HG02973 (cell line): Measurements from ENCODE around the gene RGS2.

ENCODE experiments used
- ATAC-seq: cut with Tn5 transposase; IDR thresholded peaks from one replicate; pipeline ENCODE4 v1.9.1; 2021; ENCODE audit warnings: moderate library complexity; ENCODE audit not compliant: unreplicated experiment

The RGS2 gene

DNA sequence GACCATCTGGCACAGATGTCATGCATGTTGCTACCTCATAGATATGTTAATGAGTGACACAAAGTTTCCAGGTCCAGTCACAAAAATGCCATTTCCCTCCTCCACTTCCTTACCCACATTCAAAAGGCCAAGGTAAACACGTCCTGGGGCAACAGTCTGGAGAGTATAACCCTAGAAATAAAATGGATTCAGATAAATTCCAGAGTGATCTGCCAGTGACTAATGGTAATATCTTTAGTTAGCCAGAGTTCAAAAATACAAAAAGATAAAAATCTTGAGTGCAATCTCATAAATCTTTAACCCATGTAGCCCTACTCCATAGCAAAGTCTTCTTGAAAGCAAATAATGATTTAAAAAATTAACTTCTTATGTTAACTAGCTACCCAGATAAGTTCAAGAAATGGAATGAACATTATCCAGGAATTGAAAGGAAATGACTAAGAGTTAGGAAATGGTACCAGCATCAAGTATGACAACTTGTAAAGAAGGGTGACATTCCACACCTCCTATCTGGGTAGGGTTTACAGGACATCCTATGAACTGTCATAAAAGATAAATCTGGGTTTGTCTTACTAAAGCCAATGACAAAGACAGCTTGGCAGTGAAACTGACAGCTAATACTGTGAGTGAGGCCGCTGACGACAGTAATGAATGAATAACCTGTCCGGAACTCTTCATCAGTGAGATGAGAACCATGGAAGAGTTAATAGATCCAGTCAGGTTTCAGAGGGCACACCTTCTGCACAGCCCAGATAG lies 18.1 kb downstream of the RGS2 start:
- peak; percentile 89 for ATAC-seq

DNA sequence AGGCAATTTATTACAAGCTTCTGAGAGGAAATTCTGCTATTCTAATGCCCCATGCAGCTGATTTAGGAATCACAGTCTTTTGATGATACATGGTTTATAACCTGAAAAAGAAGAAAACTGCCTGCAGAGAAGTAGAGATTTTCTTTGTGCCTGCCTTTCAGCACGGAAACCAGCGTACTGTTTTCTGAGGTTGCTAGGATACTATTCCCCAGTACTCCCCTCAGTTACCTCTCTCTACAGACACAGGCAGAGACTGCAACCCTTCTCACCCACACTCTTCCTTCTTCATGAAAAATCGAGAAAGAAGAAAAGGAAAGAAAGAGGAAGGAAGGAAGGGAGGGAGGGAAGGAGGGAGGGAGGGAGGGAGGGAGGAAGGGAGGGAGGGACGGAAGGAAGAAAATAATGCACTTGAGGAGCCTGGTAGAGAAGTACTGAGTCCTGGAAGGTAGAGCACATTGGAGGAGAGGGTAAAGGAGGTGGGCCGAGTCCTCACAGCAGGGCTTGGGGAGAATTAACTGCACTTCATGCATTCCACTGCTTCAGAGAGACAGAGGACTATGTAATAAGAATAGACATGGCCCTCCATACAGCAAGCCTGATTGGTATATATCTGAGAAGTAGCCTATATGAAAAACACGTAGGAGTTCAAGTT lies 21.9 kb downstream of the RGS2 start:
- ATAC-seq: no peak

DNA sequence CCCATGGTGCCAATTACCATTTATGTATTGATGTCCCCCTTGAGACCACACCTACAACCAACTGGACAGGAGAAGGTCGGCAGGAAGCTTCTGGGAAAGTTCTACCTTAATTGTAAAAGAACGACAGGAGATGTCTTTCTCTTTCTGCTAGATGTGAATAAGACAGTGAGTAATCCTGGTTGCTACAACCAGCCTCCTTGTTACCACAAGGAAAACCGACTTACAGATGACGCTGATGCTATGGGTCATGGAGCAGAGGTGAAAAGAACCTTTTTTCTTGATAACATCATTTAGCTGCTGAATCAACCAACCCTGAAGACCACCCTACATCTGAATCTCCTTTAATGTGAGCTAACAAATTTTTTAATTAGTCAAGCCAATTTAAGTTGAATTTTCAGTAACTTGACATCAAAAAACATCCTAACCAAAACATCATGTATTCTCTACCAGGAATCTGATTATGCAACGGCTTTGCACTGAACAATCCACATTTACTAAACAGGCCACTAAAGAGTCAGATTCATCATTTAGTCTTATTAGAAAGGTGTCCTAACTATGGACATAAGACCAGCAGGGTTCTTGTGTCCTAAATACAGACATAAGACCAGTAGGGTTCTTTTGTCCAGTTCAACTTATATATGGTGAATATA lies 23.0 kb downstream of the RGS2 start:
- no peak for ATAC-seq

DNA sequence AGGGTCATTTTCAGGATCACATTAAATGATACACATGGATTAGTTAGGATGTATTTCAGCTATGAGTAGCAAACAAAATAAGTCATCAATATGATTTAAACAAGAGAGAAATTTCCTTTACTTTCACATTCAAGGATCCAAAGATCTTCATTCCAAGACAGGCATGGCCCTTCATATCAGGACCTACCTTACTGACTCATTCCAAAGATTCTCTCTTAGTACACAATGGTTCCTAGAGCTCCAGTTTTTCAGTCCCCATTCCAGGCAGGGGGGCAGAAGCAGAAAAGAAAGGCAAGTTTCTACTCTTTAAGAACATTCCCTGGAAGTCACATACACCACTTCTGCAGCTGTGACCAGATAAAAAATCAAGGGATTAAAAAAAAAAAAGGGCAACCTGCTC lies 23.7 kb downstream of the RGS2 start:
- no peak for ATAC-seq

DNA sequence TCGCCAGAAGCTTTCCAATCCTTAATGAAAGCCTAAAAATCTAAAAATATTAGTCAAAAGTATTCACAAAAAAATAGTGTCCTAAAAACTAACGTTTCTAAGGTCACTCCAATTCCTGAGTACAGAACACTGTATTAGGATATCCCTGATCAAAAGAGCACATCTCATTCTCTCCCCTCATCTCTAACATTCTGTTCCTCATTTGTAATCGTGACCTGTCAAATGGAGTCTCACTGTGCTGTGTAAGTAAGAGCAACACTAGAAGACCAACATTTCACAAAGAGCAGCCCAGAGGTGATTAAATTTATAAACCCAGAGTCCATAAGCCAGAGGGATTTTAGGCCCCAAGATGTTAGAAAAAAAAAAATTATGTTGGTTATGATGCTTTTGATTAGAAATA lies 26.3 kb downstream of the RGS2 start:
- ATAC-seq: no peak

DNA sequence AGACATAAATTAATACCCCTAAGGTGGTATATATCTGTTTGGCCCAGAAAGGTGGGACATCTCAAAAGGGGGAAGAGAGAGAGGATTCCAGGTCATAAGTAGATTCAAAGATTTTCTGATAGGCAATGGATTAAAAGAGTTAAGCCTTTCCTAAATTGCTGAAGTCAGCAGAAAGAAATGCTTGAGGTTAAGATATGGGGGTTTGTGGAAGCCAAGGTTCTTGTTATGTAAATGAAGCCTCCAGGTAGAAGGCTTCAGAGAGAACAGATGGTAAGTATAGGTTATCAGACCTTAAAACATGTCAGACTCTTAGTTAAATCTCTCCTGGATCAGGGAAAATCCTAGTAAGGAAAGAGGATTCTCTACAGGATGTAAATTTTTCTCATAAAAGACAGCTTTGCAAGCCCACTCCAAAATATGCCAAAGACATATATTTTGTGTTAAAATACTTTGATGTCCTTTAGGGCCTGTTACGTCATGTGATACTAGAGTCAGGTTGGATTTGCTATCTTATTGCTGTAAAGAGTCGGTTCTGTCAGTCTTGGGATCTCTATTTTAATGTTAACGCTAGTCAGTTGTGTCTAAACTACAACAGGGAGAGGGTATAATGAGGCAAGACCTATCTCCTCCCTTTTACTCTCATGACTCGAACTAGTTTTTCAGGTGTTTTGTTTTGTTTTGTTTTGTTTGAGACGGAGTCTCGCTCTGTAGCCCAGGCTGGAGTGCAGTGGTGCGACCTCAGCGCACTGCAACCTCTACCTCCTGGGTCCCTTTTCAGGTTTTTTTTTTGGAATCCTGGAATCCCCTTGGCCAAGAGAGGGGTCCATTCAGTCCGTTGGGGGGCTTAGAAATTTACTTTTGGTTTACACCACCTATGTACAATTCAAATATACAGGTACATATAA lies 30.6 kb downstream of the RGS2 start:
- ATAC-seq: no peak

DNA sequence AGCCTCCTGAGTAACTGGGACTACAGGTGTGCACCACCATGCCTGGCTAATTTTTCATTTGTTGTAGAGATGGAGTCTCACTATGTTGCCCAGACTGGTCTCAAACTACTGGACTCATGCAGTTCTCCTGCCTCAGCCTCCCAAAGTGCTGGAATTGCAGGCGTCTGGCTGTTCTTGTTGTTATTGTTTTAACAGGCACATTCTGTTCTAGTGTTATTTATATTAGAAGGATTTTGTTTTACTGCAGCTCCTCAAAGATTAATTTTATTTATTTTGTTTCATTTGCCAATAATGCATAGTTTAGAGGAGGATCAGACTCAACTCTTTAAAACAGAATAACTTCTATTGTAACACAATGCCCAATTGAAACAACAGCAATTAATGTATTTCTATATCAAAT lies 35.5 kb downstream of the RGS2 start:
- ATAC-seq: no peak

DNA sequence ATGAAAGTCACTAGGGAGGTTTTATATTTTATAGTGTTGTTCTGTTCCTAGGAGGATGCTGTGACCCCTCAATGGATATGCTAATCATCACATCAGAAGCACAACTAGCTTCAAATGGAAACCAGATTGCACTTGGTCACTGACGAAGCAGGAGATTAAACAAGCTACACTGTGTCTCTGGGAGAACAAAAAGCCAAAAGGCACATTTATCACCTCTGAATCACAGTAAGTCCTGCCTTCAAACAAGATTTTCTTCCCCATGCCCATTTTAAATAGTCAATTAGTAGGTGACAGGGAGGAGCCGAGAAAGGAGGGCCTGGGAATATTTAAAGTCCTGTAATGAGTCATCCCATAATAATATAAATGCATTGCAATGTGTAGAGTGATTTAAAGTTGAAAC lies 38.1 kb downstream of the RGS2 start:
- ATAC-seq: no peak

DNA sequence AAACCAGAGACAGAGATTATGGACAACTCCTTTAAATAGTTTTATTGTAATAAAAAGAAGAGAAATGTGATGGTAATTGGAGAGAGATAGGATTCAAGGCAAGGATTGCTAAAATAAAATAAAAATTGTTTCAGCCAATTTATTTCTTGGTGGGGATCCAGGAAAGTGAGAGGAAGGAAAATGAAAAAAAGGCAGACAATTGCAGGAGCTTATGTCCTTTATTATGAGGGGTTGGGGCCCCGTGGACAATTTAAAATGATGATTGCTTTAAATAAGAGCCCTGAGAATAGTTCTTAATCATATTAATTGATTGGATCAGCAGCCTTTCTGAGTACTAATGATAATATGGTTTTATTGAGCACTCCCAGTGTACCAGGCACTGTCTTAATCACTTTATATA lies 40.2 kb downstream of the RGS2 start:
- ATAC-seq: no peak

DNA sequence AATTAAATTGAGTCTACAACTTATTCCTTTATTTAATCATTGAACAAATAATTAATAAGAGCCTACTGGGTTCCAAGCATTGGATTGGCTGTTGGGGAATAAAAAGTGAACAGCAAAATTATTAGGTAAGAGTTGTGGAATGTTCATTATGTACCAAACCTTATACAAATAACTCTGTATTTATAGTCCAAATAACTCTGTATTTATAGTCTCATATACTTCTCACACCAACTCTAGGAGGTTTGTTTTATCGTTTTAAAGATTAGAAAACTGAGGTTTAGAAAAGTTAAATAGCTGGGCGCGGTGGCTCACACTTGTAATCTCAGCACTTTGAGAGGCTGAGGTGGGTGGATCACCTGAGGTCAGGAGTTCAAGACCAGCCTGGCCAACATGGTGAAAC lies 40.6 kb downstream of the RGS2 start:
- no peak for ATAC-seq

DNA sequence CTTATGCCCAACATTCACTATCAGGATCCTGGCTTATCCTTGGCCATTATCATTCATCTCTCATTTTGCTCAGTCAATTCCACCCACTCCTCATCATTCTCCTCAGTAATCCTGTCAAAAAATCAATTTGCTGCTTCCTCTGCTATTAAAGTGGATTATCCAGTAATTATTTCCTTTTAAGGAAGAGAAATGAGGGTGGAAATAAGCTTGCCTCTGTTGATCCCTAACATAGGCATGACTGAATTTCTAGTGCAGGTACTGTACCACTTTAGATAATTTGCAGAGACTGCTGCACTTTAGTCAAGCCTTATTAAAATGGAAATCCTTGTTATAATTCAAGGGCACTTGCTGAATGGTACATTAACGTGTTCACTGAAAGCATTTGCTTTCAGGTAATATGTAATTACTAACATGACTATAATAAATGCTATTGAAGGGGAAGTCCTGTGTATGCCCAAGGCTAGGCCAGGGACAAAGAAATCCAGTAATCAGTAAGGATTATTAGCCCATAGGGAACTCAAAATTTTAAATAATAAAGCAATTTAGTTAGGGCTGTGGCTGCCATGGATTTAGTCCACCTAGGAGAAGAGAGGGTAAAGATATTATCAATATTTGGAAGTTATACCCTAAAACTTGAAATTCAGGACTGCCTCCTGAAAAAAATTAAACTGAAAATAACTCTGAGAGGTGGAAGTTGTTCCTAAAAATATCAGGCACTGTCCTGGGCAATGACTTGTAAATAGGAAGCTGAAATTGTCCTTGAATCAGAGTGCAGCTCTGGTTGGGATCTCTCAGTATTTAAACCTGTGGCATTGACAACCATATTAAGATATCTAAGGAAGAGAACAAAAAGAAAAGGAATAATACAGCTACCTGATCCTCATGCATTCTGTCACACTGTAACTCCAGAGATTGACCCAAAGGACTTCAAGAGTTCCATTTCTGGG lies 43.4 kb downstream of the RGS2 start:
- no peak for ATAC-seq

DNA sequence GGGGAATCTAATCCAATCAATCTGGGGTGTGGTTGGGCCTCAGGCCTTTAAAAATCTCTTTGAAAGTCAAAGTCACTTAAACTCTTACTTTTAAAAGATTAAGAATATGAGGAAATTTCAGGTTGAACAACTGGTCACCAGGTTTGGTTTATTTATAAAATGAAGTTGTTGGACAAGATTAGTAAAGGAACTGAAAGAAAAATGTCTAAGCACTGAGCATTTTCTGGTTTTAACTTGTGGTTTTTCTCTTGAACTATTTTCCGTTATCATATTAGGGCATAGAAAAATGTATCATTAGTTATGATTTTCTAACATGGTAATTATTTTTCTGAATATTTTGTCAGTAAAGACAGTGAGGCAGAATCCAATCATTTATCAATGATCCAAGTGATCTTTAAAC lies 49.6 kb downstream of the RGS2 start:
- no peak for ATAC-seq

DNA sequence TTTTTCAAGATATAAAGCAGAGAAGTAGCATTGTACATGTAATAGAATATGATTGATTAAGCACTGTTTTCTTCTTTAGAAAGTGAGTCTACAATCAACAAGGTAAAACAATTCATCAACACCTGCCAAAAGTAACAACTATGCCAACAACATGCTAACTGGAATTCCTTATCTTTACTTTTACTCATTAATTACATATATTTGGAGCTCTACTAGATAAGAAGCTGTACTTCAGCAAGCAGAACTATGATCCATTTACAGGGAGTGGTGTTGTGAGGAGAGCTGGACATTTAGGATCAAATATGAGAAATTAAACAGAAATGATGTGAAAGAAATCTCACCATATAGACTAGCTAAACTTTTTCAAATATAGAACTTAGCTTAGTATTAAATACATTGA lies 51.0 kb downstream of the RGS2 start:
- ATAC-seq: no peak

DNA sequence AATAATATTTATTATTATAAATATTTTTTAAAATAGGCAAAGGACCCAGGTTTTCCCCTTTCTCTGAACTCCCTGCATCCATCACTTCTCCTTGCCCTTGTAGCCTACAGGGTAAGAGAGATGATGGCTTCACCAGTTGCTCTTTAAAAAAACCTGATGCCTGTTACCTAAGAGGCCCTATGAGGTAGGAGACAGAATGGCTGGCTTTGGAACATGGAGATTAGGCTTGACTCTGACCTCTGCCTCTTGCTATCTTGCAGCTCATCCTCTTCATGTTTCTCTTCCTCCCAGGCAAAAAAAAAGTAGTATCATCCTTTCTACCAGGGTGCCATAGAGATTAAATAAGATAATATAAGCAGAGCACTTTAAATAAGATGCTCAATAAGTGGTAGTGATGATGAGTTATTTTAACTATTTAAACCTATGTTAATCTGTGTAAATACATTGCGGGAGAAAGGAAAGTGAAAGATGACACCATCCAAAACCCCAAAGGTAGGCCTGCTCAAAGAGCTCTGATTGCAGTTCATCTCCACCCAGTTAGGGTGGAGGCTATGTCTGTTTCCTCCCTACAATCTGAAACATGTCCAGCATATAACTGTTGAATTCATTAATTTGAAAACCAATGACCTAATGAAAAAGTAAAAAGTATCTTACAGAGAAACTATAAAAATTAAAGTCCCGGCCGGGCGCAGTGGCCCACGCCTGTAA lies 51.8 kb downstream of the RGS2 start:
- ATAC-seq: no peak

DNA sequence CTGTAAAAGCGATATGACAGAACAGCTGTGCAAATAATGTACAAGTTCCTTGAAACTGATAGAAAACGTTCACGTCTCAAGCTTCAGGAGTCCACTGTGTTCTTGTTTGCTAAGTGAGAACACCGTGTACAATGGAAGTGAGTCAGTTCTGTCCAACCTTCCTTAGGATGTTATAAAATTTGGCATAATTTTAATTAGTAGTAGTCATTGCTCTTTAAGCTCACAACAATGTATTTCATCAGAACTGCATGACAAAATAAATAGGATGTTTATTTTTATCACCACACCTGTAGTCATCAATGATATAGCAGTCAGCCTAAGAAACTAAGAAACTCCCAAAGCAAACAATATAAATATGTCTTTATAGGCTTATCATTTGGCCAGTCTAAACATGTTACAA lies 53.0 kb downstream of the RGS2 start:
- no peak for ATAC-seq
